OCI-LY3 (cell line): ENCODE results near the gene ZNF366.

Source experiments
- H2AFZ ChIP-seq: fragments of 200-600, 300-600 bp; shearing (Covaris generic); 2 replicates; pipeline ENCODE4 v1.6.0; 2014; ENCODE audit warnings: antibody characterized with exemption, low read depth, low read length
- H3K27ac ChIP-seq: fragments of 200-600, 300-600 bp; sonication (generic); 2 replicates; pipeline ENCODE4 v1.5.1; 2014; ENCODE audit warnings: mild to moderate bottlenecking, low read length, moderate library complexity, mixed read lengths
- H3K27me3 ChIP-seq: fragments of 200-600, 300-600 bp; sonication (generic); 2 replicates; pipeline ENCODE4 v1.6.1; 2014; ENCODE audit warnings: low read depth, low read length, mixed read lengths
- H3K36me3 ChIP-seq: fragments of 200-600, 300-600 bp; sonication (generic); replicated peaks from 2 replicates; pipeline ENCODE3; 2014; ENCODE audit warnings: low read depth, low read length, mixed read lengths
- H3K4me1 ChIP-seq: fragments of 300-600, 200-600 bp; sonication (generic); 2 replicates; pipeline ENCODE4 v1.6.1; 2014; ENCODE audit warnings: low read length, mixed read lengths
- H3K4me2 ChIP-seq: fragments of 200-600, 300-600 bp; sonication (generic); 2 replicates; pipeline ENCODE4 v1.6.1; 2014; ENCODE audit warnings: low read length, mixed read lengths
- H3K4me3 ChIP-seq: fragments of 300-600, 200-600 bp; sonication (generic); 2 replicates; pipeline ENCODE4 v1.5.1; 2014; ENCODE audit warnings: antibody characterized with exemption, mild to moderate bottlenecking, low read length, moderate library complexity
- H3K79me2 ChIP-seq: fragments of 300-600, 200-600 bp; shearing (Covaris generic); 2 replicates; pipeline ENCODE4 v1.6.1; 2014; ENCODE audit warnings: mild to moderate bottlenecking, low read length, mixed read lengths
- H3K9ac ChIP-seq: fragments of 300-600, 200-600 bp; shearing (Covaris generic); 2 replicates; pipeline ENCODE4 v1.6.0; 2014; ENCODE audit warnings: mild to moderate bottlenecking, low read length, moderate library complexity
- H3K9me3 ChIP-seq: fragments of 200-600, 300-600 bp; shearing (Covaris generic); 2 replicates; pipeline ENCODE4 v1.6.1; 2014; ENCODE audit warnings: low read length, mixed read lengths; ENCODE audit not compliant: insufficient read depth
- H4K20me1 ChIP-seq: fragments of 200-600, 300-600 bp; sonication (generic); 2 replicates; pipeline ENCODE4 v1.6.1; 2016; ENCODE audit warnings: low read length, mixed read lengths; ENCODE audit not compliant: insufficient read depth
- CTCF ChIP-seq: fragments of 200-600, 300-600 bp; sonication (generic); IDR thresholded peaks from 2 replicates; pipeline ENCODE4 v1.5.1; 2014; ENCODE audit warnings: antibody characterized with exemption, low read length, low read depth
- EZH2phosphoT487 ChIP-seq: fragments of 200-600 bp; shearing (Covaris generic); IDR thresholded peaks from 2 replicates; pipeline ENCODE4 v1.6.1; 2018; ENCODE audit warnings: antibody characterized with exemption, mixed run types, low read depth

The ZNF366 gene

DNA sequence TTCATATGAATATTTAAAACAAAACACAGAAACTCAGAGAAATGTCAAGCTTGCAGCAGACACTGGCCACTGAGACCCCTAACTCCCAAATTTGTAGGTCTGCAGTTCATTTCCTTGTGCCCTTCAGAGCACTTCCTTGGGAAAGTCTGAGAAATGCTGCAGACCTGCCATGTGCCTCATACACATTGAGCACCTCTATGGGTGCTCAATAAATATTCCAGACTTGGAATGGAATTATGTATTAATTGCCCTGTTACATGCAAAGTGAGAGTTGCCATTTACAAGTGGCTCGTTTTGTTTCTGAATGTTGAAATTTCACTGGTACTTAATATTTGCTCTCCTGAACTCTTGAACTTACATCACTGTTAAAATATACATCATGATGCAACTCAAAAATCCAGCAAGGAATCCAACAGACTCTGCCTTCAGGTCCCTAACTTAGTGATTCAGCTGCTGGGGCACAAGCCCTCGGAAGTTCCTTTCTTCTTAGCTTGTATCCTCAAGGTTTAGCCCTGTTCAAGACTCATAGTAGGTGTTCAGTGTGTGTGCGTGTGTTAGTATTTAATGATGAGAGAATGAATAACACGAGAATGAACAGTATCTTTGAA is 96.4 kb downstream of the ZNF366 start:
- TF ChIP-seq CTCF (no peak), EZH2phosphoT487 (no peak)

GRCh38 chr5:72408603-72409002 is 98.6 kb downstream of the ZNF366 start:
- H3K4me1 ChIP-seq, result no peaks in the 10 kb centered on the region
- no peaks in the 10 kb centered on the region for H3K9me3 ChIP-seq
- H3K4me3 ChIP-seq, result no peak overlapping the region
- no peak overlapping the region for H3K9ac ChIP-seq
- no peak for TF ChIP-seq EZH2phosphoT487
- TF ChIP-seq CTCF, result no peak
- H4K20me1 ChIP-seq, result no peaks in the 10 kb centered on the region
- no peaks in the 10 kb centered on the region for H3K36me3 ChIP-seq
- no peak overlapping the region for H3K27ac ChIP-seq
- no peak overlapping the region for H3K4me2 ChIP-seq
- H2AFZ ChIP-seq, result no peak overlapping the region
- peaks cover 20% of the 10 kb centered on the region for H3K27me3 ChIP-seq
- no peaks in the 10 kb centered on the region for H3K79me2 ChIP-seq

More for the DNA sequence above, 96.4 kb downstream of the ZNF366 start:
- H3K79me2 ChIP-seq, result no peaks in the 10 kb centered on the region
- H3K9ac ChIP-seq, result no peak overlapping the region
- no peaks in the 10 kb centered on the region for H3K36me3 ChIP-seq
- no peak overlapping the region for H3K4me3 ChIP-seq
- no peaks in the 10 kb centered on the region for H3K9me3 ChIP-seq
- no peaks in the 10 kb centered on the region for H4K20me1 ChIP-seq
- no peak overlapping the region for H3K4me2 ChIP-seq
- peaks cover 23% of the 10 kb centered on the region for H3K27me3 ChIP-seq
- H3K4me1 ChIP-seq, result no peaks in the 10 kb centered on the region
- no peak overlapping the region for H2AFZ ChIP-seq
- no peak overlapping the region for H3K27ac ChIP-seq

GRCh38 chr5:72408127-72408526 is 99.1 kb downstream of the ZNF366 start:
- H3K9ac ChIP-seq, result no peak overlapping the region
- no peak overlapping the region for H3K27ac ChIP-seq
- no peaks in the 10 kb centered on the region for H3K9me3 ChIP-seq
- no peaks in the 10 kb centered on the region for H3K4me1 ChIP-seq
- H2AFZ ChIP-seq, result no peak overlapping the region
- H3K36me3 ChIP-seq, result no peaks in the 10 kb centered on the region
- no peaks in the 10 kb centered on the region for H3K79me2 ChIP-seq
- no peak overlapping the region for H3K4me2 ChIP-seq
- H4K20me1 ChIP-seq, result no peaks in the 10 kb centered on the region
- peaks cover 17% of the 10 kb centered on the region; the same call in 1 of the 2 replicates for H3K27me3 ChIP-seq
- TF ChIP-seq EZH2phosphoT487 (no peak), CTCF (no peak)
- H3K4me3 ChIP-seq, result no peak overlapping the region

DNA sequence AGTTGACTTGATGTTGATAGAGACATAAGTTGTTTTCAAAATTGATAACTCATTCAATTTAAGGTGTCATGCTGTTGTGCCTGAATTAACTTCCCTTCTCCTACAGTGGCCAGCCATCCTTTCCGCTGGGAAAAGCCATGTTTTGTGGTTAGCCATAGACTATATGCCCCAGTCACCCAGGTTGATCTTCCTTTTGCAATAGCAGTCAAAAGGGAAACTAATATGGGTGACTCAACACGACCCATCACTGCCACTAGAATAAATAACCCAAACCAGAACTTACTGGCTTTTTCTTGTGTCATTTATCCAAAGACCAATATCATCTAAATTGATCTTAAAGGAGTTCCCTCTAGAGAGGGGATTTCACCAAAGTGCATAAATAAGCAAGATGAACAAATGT is 99.7 kb downstream of the ZNF366 start:
- H3K4me1 ChIP-seq, result no peaks in the 10 kb centered on the region
- no peak overlapping the region for H2AFZ ChIP-seq
- H3K4me3 ChIP-seq, result no peak overlapping the region
- peaks cover 14% of the 10 kb centered on the region; the same call in 1 of the 2 replicates for H3K27me3 ChIP-seq
- no peak overlapping the region for H3K27ac ChIP-seq
- H4K20me1 ChIP-seq, result no peaks in the 10 kb centered on the region
- no peak overlapping the region for H3K9ac ChIP-seq
- no peaks in the 10 kb centered on the region for H3K9me3 ChIP-seq
- H3K79me2 ChIP-seq, result no peaks in the 10 kb centered on the region
- no peak overlapping the region for H3K4me2 ChIP-seq
- H3K36me3 ChIP-seq, result no peaks in the 10 kb centered on the region
- TF ChIP-seq EZH2phosphoT487 (no peak), CTCF (no peak)
